Bronchial epithelial cell (primary cell): Measurements from ENCODE around the gene FAAP100. TPM values are rescaled to one million over a fixed set of nuclear protein-coding genes. Genes with fewer than 3 reads are reported as not detected.

Source experiments
- DNase-seq: peaks from one replicate; pipeline ENCODE4 v3.0.0-alpha.2; 2010; ENCODE audit warnings: low read depth
- FAIRE-seq: peaks from 2 replicates; lab custom pipeline; 2011; peaks lifted over from hg19 to GRCh38; lab: Jason Lieb, UNC
- H3K27me3 ChIP-seq: 2 replicates; pipeline ENCODE4 v1.5.1; 2011; ENCODE audit warnings: low read length; ENCODE audit not compliant: control insufficient read depth, insufficient read depth
- H3K36me3 ChIP-seq: 2 replicates; pipeline ENCODE4 v1.5.1; 2011; ENCODE audit warnings: low read length; ENCODE audit not compliant: control insufficient read depth, insufficient read depth
- H3K4me3 ChIP-seq: 2 replicates; pipeline ENCODE4 v1.5.1; 2011; ENCODE audit warnings: mild to moderate bottlenecking, low read depth, low read length, control low read depth
- total RNA-seq: library from RNA; depleted of rRNA; stranded (reverse); fragments of >200 nt; gene quantifications from 2 replicates; pipeline ENCODE4 v1.2.1, GENCODE V29; 2014
- TF ChIP-seq, protein P1 (sequence below): IDR thresholded peaks from 2 replicates; pipeline ENCODE4 v1.5.1; 2011; ENCODE audit warnings: mild to moderate bottlenecking, moderate library complexity, low read length, control low read depth, inconsistent platforms; ENCODE audit not compliant: insufficient read depth, severe bottlenecking

The FAAP100 gene
- total RNA-seq, 1 donor from 2014 or later: 10.5 TPM

- DNase-seq (no peak), FAIRE-seq (no peak)
- Histone ChIP-seq H3K36me3 (peaks cover 49% of the 10 kb centered on the region), H3K27me3 (no peaks in the 10 kb centered on the region), H3K4me3 (no peak overlapping the region)
- TF ChIP-seq, protein P1, sequence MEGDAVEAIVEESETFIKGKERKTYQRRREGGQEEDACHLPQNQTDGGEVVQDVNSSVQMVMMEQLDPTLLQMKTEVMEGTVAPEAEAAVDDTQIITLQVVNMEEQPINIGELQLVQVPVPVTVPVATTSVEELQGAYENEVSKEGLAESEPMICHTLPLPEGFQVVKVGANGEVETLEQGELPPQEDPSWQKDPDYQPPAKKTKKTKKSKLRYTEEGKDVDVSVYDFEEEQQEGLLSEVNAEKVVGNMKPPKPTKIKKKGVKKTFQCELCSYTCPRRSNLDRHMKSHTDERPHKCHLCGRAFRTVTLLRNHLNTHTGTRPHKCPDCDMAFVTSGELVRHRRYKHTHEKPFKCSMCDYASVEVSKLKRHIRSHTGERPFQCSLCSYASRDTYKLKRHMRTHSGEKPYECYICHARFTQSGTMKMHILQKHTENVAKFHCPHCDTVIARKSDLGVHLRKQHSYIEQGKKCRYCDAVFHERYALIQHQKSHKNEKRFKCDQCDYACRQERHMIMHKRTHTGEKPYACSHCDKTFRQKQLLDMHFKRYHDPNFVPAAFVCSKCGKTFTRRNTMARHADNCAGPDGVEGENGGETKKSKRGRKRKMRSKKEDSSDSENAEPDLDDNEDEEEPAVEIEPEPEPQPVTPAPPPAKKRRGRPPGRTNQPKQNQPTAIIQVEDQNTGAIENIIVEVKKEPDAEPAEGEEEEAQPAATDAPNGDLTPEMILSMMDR: no peak
Measured at GRCh38 chr17:81545160-81545949, 6.8 kb downstream of the FAAP100 start.

DNA sequence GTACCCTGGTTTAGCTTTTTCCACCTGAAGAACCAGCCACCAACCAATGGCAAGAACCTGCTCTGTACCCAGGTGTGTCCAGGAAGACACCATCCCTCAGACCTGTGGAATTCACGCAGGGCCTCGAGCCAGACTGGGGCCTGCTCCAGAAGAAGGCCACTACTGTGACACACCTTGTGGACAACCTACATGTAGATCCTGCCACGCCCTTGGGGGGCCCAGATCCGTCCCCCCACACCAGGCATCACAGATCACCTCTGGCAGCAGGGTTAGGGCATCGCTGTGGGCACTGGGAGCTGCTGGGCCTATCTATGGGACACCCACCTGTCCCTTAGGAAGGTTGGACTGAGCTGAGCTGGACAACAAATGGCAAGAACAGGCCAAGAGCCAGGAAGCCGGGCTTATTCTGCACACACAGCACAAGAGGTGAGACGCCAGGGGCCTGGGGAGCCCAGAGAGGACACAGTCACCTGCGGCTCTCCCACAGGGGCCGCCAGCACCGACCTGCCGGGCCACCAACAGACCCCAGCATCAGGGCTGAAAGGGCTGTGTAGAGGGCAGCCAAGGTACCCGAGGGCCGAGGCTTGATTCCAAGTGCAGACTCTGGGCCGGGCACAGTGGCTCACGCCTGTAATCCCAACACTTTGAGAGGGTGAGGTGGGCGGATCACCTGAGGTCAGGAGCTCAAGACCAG is 7.7 kb downstream of the FAAP100 start:
- Histone ChIP-seq H3K27me3 (no peaks in the 10 kb centered on the region), H3K4me3 (no peak overlapping the region), H3K36me3 (peaks cover 48% of the 10 kb centered on the region)
- DNase-seq: no peak
- TF ChIP-seq, protein P1: no peak
- FAIRE-seq: no peak

- Histone ChIP-seq H3K36me3 (peaks cover 43% of the 10 kb centered on the region), H3K4me3 (no peak overlapping the region), H3K27me3 (no peaks in the 10 kb centered on the region)
- FAIRE-seq: no peak
- DNase-seq: no peak
- TF ChIP-seq, protein P1: no peak
Measured at GRCh38 chr17:81543756-81544155, 8.4 kb downstream of the FAAP100 start.

DNA sequence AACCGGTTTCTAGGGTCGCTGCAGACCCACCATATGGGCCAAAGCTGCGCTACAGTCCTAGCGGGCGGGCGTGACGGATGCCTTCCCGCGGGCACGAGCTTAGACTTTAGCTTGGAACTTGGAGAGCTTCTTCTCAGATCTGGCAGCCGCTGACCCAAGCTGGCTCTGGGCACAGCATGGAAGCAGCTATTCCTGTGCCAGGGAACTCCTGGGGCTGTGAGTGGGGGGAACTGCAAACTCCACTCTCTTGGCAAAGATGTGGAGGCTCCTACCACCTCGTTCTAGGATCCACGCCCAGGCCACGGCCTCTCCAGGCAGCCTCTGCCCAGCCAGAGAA is 8.8 kb downstream of the FAAP100 start:
- TF ChIP-seq, protein P1: no peak
- Histone ChIP-seq H3K4me3 (no peak overlapping the region), H3K36me3 (peaks cover 43% of the 10 kb centered on the region), H3K27me3 (no peaks in the 10 kb centered on the region)
- no peak for DNase-seq
- FAIRE-seq: no peak

DNA sequence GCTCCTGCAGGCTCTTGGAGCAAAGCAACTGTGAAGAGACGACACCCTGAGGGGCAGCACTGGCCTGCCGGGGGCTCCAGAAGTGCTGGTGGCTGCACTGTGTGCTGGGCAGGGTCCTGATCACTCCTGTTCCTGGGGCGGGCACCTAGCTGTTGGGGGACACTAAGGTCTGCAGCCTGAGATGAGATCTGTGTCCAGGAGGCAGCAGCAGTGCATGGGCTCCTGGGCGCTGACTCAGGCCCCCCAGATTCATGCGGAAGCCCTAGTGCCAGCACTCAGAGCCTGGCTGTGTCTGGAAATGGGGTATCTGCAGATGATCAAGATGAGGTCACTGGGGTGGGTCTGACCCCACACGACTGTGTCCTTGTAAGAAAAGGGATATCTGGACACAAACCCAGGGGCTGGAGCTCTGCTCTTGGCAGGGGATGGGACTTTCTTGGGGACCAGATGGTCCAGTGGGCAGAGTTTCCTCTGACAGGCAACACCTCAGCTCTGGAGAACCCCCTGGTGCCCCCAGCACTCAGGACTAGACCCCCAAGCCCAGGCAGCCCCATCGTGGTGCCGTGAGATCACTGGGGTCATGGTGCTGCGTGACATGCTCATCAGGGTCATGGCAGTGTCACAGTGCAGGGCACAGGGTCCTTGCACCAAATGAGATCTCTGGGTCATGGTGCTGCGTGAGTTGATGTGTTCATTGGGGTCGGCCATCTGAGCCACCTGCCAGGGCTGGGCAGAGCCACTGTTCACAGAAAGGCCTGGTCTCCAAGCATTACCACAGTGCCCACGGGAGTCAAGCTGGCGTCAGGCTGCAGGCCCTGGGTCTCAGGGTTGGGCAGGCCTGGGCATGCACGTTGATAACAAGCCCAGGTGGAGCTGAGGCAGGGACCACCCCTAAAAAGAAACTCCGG is 9.5 kb downstream of the FAAP100 start:
- Histone ChIP-seq H3K36me3 (peaks cover 37% of the 10 kb centered on the region), H3K4me3 (no peak overlapping the region), H3K27me3 (no peaks in the 10 kb centered on the region)
- TF ChIP-seq, protein P1: no peak
- FAIRE-seq (no peak), DNase-seq (no peak)
